Activated T-cell treated with anti-CD3 and anti-CD28 coated beads, Interleukin-2, amount 50 U/mL, for 4 hours (primary cell): ENCODE measurements around the gene SRGAP1. TPM values are rescaled to one million over a fixed set of nuclear protein-coding genes. Genes with fewer than 3 reads are reported as not detected.
"Not testable (repeated sequence)": the region's sequence is repeated elsewhere in the genome, so short reads cannot be mapped to it uniquely, and the experiment has no call there.

Experiments used
- ATAC-seq, 2 donors: fragments of 200-7000 bp; cut with Tn5 transposase; one replicate each; pipeline ENCODE4 v1.10.0; 2021
- DNase-seq: peaks from one replicate; pipeline ENCODE4 v3.0.0-alpha.2; 2020
- H3K27me3 Mint-ChIP-seq: one replicate; pipeline ENCODE4 v1.8.0; 2021; ENCODE audit warnings: low read depth, mixed read lengths
- H3K36me3 Mint-ChIP-seq: one replicate; pipeline ENCODE4 v1.8.0; 2022; ENCODE audit warnings: mixed read lengths; ENCODE audit not compliant: insufficient read depth
- H3K4me1 Mint-ChIP-seq: one replicate; pipeline ENCODE4 v1.8.0; 2021; ENCODE audit warnings: low read depth, mixed read lengths
- H3K4me3 Mint-ChIP-seq: one replicate; pipeline ENCODE4 v1.8.0; 2021; ENCODE audit warnings: mild to moderate bottlenecking, moderate library complexity, mixed read lengths
- H3K9me3 Mint-ChIP-seq: one replicate; pipeline ENCODE4 v1.8.0; 2021; ENCODE audit warnings: mixed read lengths
- total RNA-seq, 3 donors: library from RNA; stranded (reverse); gene quantifications; one replicate each; pipeline ENCODE4 v1.2.1, GENCODE V29; 2021

SRGAP1 gene
- total RNA-seq, 3 donors from 2014 or later: 0.27 to 0.74 (median 0.33) TPM

GRCh38 chr12:64167041-64167440, 322.5 kb downstream of the SRGAP1 start:
- not testable (repeated sequence) for H3K4me3 Mint-ChIP-seq, ATAC-seq, H3K4me1 Mint-ChIP-seq, H3K9me3 Mint-ChIP-seq, DNase-seq, H3K27me3 Mint-ChIP-seq
- peaks cover 11% of the 10 kb centered on the region for H3K36me3 Mint-ChIP-seq

- DNase-seq (no peak), ATAC-seq (no peak)
- Mint-ChIP-seq H3K27me3 (no peaks in the 10 kb centered on the region), H3K36me3 (peaks cover 6% of the 10 kb centered on the region), H3K4me3 (no peak overlapping the region), H3K4me1 (no peaks in the 10 kb centered on the region), H3K9me3 (peaks cover 4% of the 10 kb centered on the region)
Observed at GRCh38 chr12:64170024-64170423, 325.5 kb downstream of the SRGAP1 start.

GRCh38 chr12:64170730-64171129, 326.2 kb downstream of the SRGAP1 start:
- DNase-seq: no peak
- Mint-ChIP-seq H3K36me3 (peaks cover 6% of the 10 kb centered on the region), H3K9me3 (peaks cover 2% of the 10 kb centered on the region), H3K4me3 (no peak overlapping the region), H3K27me3 (no peaks in the 10 kb centered on the region), H3K4me1 (no peaks in the 10 kb centered on the region)
- no peak for ATAC-seq

GRCh38 chr12:64171715-64172114, 327.2 kb downstream of the SRGAP1 start:
- H3K36me3 Mint-ChIP-seq: peaks cover 6% of the 10 kb centered on the region
- no peaks in the 10 kb centered on the region for H3K9me3 Mint-ChIP-seq
- no peak overlapping the region for H3K4me3 Mint-ChIP-seq
- H3K27me3 Mint-ChIP-seq: no peaks in the 10 kb centered on the region
- DNase-seq (no peak), ATAC-seq (no peak)
- H3K4me1 Mint-ChIP-seq: no peaks in the 10 kb centered on the region

GRCh38 chr12:64172143-64172970, 327.9 kb downstream of the SRGAP1 start:
- H3K4me1 Mint-ChIP-seq: no peaks in the 10 kb centered on the region
- no peak overlapping the region for H3K4me3 Mint-ChIP-seq
- no peaks in the 10 kb centered on the region for H3K27me3 Mint-ChIP-seq
- ATAC-seq: no peak
- DNase-seq: no peak
- peaks cover 4% of the 10 kb centered on the region for H3K36me3 Mint-ChIP-seq
- no peaks in the 10 kb centered on the region for H3K9me3 Mint-ChIP-seq

GRCh38 chr12:64173456-64173855, 329.0 kb downstream of the SRGAP1 start:
- no peaks in the 10 kb centered on the region for H3K9me3 Mint-ChIP-seq

GRCh38 chr12:64175254-64175945, 330.9 kb downstream of the SRGAP1 start:
- Mint-ChIP-seq H3K9me3 (no peaks in the 10 kb centered on the region), H3K27me3 (no peaks in the 10 kb centered on the region), H3K4me1 (no peaks in the 10 kb centered on the region), H3K36me3 (peaks cover 2% of the 10 kb centered on the region), H3K4me3 (no peak overlapping the region)
- DNase-seq: no peak
- ATAC-seq: no peak

More at GRCh38 chr12:64173456-64173855, 329.0 kb downstream of the SRGAP1 start:
- no peaks in the 10 kb centered on the region for H3K27me3 Mint-ChIP-seq
- peaks cover 2% of the 10 kb centered on the region for H3K36me3 Mint-ChIP-seq
- ATAC-seq (no peak), DNase-seq (no peak)
- no peaks in the 10 kb centered on the region for H3K4me1 Mint-ChIP-seq
- H3K4me3 Mint-ChIP-seq: no peak overlapping the region

- Mint-ChIP-seq H3K4me3 (no peak overlapping the region), H3K4me1 (no peaks in the 10 kb centered on the region), H3K9me3 (no peaks in the 10 kb centered on the region), H3K27me3 (no peaks in the 10 kb centered on the region), H3K36me3 (peaks cover 2% of the 10 kb centered on the region)
- DNase-seq (no peak), ATAC-seq (no peak)
Observed at GRCh38 chr12:64177001-64177400, 332.5 kb downstream of the SRGAP1 start.

- ATAC-seq: no peak
- DNase-seq: no peak
- peaks cover 7% of the 10 kb centered on the region for H3K36me3 Mint-ChIP-seq
- H3K9me3 Mint-ChIP-seq: no peaks in the 10 kb centered on the region
- no peak overlapping the region for H3K4me3 Mint-ChIP-seq
- no peaks in the 10 kb centered on the region for H3K27me3 Mint-ChIP-seq
- H3K4me1 Mint-ChIP-seq: no peaks in the 10 kb centered on the region
Observed at GRCh38 chr12:64178122-64178521, 333.6 kb downstream of the SRGAP1 start.

- no peak for ATAC-seq
- Mint-ChIP-seq H3K27me3 (no peaks in the 10 kb centered on the region), H3K36me3 (peaks cover 12% of the 10 kb centered on the region), H3K4me1 (no peaks in the 10 kb centered on the region), H3K4me3 (no peak overlapping the region), H3K9me3 (no peaks in the 10 kb centered on the region)
- DNase-seq: no peak
Observed at GRCh38 chr12:64180951-64181350, 336.5 kb downstream of the SRGAP1 start.

- Mint-ChIP-seq H3K27me3 (no peaks in the 10 kb centered on the region), H3K4me3 (no peak overlapping the region), H3K4me1 (no peaks in the 10 kb centered on the region), H3K36me3 (peaks cover 12% of the 10 kb centered on the region), H3K9me3 (no peaks in the 10 kb centered on the region)
- ATAC-seq (no peak), DNase-seq (no peak)
Observed at GRCh38 chr12:64181430-64182291, 337.2 kb downstream of the SRGAP1 start.

- no peak overlapping the region for H3K4me3 Mint-ChIP-seq
Observed at GRCh38 chr12:64184216-64184615, 339.7 kb downstream of the SRGAP1 start.

GRCh38 chr12:64186789-64187188, 342.3 kb downstream of the SRGAP1 start:
- H3K27me3 Mint-ChIP-seq: no peaks in the 10 kb centered on the region

More at GRCh38 chr12:64184216-64184615, 339.7 kb downstream of the SRGAP1 start:
- Mint-ChIP-seq H3K9me3 (no peaks in the 10 kb centered on the region), H3K4me1 (no peaks in the 10 kb centered on the region), H3K36me3 (peaks cover 21% of the 10 kb centered on the region), H3K27me3 (no peaks in the 10 kb centered on the region)
- ATAC-seq (no peak), DNase-seq (no peak)

GRCh38 chr12:64187370-64187769, 342.9 kb downstream of the SRGAP1 start:
- Mint-ChIP-seq H3K36me3 (peaks cover 28% of the 10 kb centered on the region), H3K9me3 (no peaks in the 10 kb centered on the region), H3K4me3 (no peak overlapping the region), H3K27me3 (no peaks in the 10 kb centered on the region), H3K4me1 (no peaks in the 10 kb centered on the region)
- DNase-seq (no peak), ATAC-seq (no peak)

More at GRCh38 chr12:64186789-64187188, 342.3 kb downstream of the SRGAP1 start:
- Mint-ChIP-seq H3K4me3 (no peak overlapping the region), H3K36me3 (peaks cover 25% of the 10 kb centered on the region), H3K4me1 (no peaks in the 10 kb centered on the region), H3K9me3 (no peaks in the 10 kb centered on the region)
- peak; percentile 63 for ATAC-seq
- no peak for DNase-seq
